GM12865 (cell line): Measurements from ENCODE around the gene KCNS1.
"Not testable (repeated sequence)": the region's sequence is repeated elsewhere in the genome, so short reads cannot be mapped to it uniquely, and the experiment has no call there.

Experiments
- DNase-seq: peaks from one replicate; pipeline ENCODE4 v3.0.0; 2010; ENCODE audit warnings: low read depth
- H3K4me3 ChIP-seq: 2 replicates; pipeline ENCODE4 v1.5.1; 2011; ENCODE audit warnings: mild to moderate bottlenecking, low read depth, low read length, control low read depth
- CTCF ChIP-seq: IDR thresholded peaks from 2 replicates; pipeline ENCODE4 v1.5.1; 2011; ENCODE audit warnings: low read length, control low read depth, low read depth, inconsistent platforms; ENCODE audit not compliant: insufficient read depth; ENCODE audit errors: missing control alignments

KCNS1 gene

DNA sequence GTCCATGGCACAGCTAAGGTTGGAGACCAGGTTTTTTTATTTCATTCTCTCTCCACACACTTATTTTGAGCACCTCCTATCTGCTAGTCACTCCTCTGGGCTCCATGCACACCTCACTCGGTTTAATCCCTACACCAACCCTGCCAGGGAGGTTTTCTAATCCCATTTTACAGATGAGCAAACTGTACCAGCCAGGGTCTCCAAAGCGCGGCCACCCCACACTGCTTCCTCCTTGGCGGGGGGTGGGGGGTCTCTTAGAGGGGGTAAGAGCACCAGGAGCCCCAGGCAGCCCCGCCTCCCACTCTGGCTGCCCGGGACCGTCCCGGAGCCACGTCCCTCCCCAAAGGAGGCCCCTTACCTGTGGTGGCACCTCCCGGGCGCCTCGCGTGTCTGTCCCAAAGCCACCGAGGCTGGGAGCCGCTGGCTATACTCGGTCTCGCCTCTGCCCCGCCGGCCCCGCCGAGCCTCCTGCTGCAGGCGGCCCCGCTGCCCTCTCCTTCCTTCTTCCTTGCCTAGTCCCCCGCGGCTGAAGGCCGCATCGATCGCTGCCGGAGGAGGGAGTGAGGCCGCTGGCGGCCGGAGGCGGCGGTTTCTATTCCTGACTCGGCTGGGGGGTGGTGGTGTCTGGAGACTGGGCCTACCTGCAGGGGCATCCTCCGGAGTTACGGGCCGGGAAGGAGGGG lies at the start of gene KCNS1:
Gene KCNS1 (minus strand): TSS at position 565 of the 683 bp plus-strand sequence. CDS start 1,891 bp downstream, outside the sequence.
- no peak within 1 kb of the TSS for H3K4me3 ChIP-seq
- no peak for TF ChIP-seq CTCF
- DNase-seq: no peak

GRCh38 chr20:45149062-45149461 lies 48.1 kb upstream of the KCNS1 start:
- TF ChIP-seq CTCF: no peak
- no peak for DNase-seq
- no peak overlapping the region for H3K4me3 ChIP-seq

- H3K4me3 ChIP-seq: no peak overlapping the region
- DNase-seq: no peak
- TF ChIP-seq CTCF: no peak
Observed at GRCh38 chr20:45140836-45141235, 39.9 kb upstream of the KCNS1 start.

- H3K4me3 ChIP-seq, DNase-seq: not testable (repeated sequence)
Observed at GRCh38 chr20:45139733-45140375, 38.9 kb upstream of the KCNS1 start.

- DNase-seq: peak; percentile 68
- TF ChIP-seq CTCF: peak; percentile 80
- no peak overlapping the region for H3K4me3 ChIP-seq
Observed at GRCh38 chr20:45138561-45139300, 37.8 kb upstream of the KCNS1 start.

GRCh38 chr20:45136911-45137310 lies 36.0 kb upstream of the KCNS1 start:
- TF ChIP-seq CTCF: no peak
- no peak for DNase-seq
- H3K4me3 ChIP-seq: no peak overlapping the region

DNA sequence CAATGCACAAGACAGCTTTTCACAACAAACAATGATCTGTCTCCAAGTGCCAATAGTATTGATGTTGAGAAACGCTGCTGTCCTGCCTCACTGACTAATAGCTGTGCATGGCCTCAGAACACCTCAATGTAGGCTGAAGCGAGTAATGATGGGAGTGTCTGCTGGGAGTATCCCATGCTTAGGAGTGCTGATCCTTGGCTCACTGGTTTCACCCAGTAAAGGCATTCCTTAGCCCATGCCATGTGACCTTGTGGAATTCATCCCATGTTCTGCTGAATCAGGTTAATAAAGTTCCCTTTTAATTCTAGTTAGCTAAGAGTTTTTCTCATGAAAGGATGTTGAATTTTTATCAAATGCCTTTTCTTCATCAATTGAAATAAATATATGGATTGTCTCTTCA lies 27.2 kb upstream of the KCNS1 start:
- DNase-seq: no peak
- TF ChIP-seq CTCF: no peak
- H3K4me3 ChIP-seq: no peak overlapping the region
